Measurements from ENCODE around the gene TCF4. TPM values are rescaled to one million over a fixed set of nuclear protein-coding genes. Genes with fewer than 3 reads are reported as not detected.

The TCF4 gene
- total RNA-seq, 1 donor from 2014 or later = 48.1 TPM

- peak; percentile 87 for DNase-seq (ENCODE audit: low read depth)
Measured at GRCh38 chr18:55390898-55391297, 197.1 kb downstream of the TCF4 start.

- no peak for DNase-seq (ENCODE audit: low read depth)
Measured at GRCh38 chr18:55387139-55387984, 200.6 kb downstream of the TCF4 start.

GRCh38 chr18:55386545-55386944 lies 201.4 kb downstream of the TCF4 start:
- DNase-seq (ENCODE audit: low read depth) = no peak

GRCh38 chr18:55385770-55386169 lies 202.2 kb downstream of the TCF4 start:
- DNase-seq (ENCODE audit: low read depth) = no peak

- DNase-seq (ENCODE audit: low read depth) = peak; percentile 62
Measured at GRCh38 chr18:55384551-55385275, 203.3 kb downstream of the TCF4 start.

- DNase-seq (ENCODE audit: low read depth) = no peak
Measured at GRCh38 chr18:55384115-55384514, 203.9 kb downstream of the TCF4 start.

- DNase-seq (ENCODE audit: low read depth) = no peak
Measured at GRCh38 chr18:55382277-55382805, 205.7 kb downstream of the TCF4 start.

- DNase-seq (ENCODE audit: low read depth) = peak; percentile 59
Measured at GRCh38 chr18:55381277-55381676, 206.7 kb downstream of the TCF4 start.

GRCh38 chr18:55380589-55380988 lies 207.4 kb downstream of the TCF4 start:
- DNase-seq (ENCODE audit: low read depth) = no peak

- no peak for DNase-seq (ENCODE audit: low read depth)
Measured at GRCh38 chr18:55376387-55376786, 211.6 kb downstream of the TCF4 start.

GRCh38 chr18:55375930-55376329 lies 212.1 kb downstream of the TCF4 start:
- DNase-seq (ENCODE audit: low read depth) = no peak

GRCh38 chr18:55374741-55375140 lies 213.3 kb downstream of the TCF4 start:
- DNase-seq (ENCODE audit: low read depth) = no peak

GRCh38 chr18:55372209-55372608 lies 215.8 kb downstream of the TCF4 start:
- no peak for DNase-seq (ENCODE audit: low read depth)

- no peak for DNase-seq (ENCODE audit: low read depth)
Measured at GRCh38 chr18:55370936-55371335, 217.1 kb downstream of the TCF4 start.

- no peak for DNase-seq (ENCODE audit: low read depth)
Measured at GRCh38 chr18:55369346-55369745, 218.6 kb downstream of the TCF4 start.

GRCh38 chr18:55365342-55365741 lies 222.7 kb downstream of the TCF4 start:
- DNase-seq (ENCODE audit: low read depth) = no peak

- no peak for DNase-seq (ENCODE audit: low read depth)
Measured at GRCh38 chr18:55362303-55362702, 225.7 kb downstream of the TCF4 start.

- no peak for DNase-seq (ENCODE audit: low read depth)
Measured at GRCh38 chr18:55361492-55362250, 226.3 kb downstream of the TCF4 start.

GRCh38 chr18:55360061-55360460 lies 227.9 kb downstream of the TCF4 start:
- DNase-seq (ENCODE audit: low read depth) = no peak

- DNase-seq (ENCODE audit: low read depth) = no peak
Measured at GRCh38 chr18:55356815-55357214, 231.2 kb downstream of the TCF4 start.

- DNase-seq (ENCODE audit: low read depth) = no peak
Measured at GRCh38 chr18:55355223-55355622, 232.8 kb downstream of the TCF4 start.

GRCh38 chr18:55354795-55355194 lies 233.2 kb downstream of the TCF4 start:
- DNase-seq (ENCODE audit: low read depth) = no peak
